ENCODE measurements around the gene TOP2B.

Gene TOP2B

GRCh38 chr3:25661694-25662437 lies 2.8 kb downstream of the TOP2B start:
- TF ChIP-seq CTCF (conservative IDR thresholded peaks at IDR 0.05; ENCODE audit: low read length) = peak; percentile 13; the same call in 1 of the 2 replicates
- H3K4me3 ChIP-seq (ENCODE audit: low read length) = peak overlapping the region; percentile 77
- DNase-seq (ENCODE audit: low read depth) = peak; percentile 15

GRCh38 chr3:25658836-25659235 lies 5.9 kb downstream of the TOP2B start:
- no peak for TF ChIP-seq CTCF (conservative IDR thresholded peaks at IDR 0.05; ENCODE audit: low read length)
- no peak for DNase-seq (ENCODE audit: low read depth)
- no peak overlapping the region for H3K4me3 ChIP-seq (ENCODE audit: low read length)

- DNase-seq (ENCODE audit: low read depth) = no peak
- TF ChIP-seq CTCF (conservative IDR thresholded peaks at IDR 0.05; ENCODE audit: low read length) = no peak
- no peak overlapping the region for H3K4me3 ChIP-seq (ENCODE audit: low read length)
Observed at GRCh38 chr3:25657293-25657692, 7.4 kb downstream of the TOP2B start.

- DNase-seq (ENCODE audit: low read depth) = no peak
- no peak overlapping the region for H3K4me3 ChIP-seq (ENCODE audit: low read length)
- no peak for TF ChIP-seq CTCF (conservative IDR thresholded peaks at IDR 0.05; ENCODE audit: low read length)
Observed at GRCh38 chr3:25655659-25656058, 9.0 kb downstream of the TOP2B start.

GRCh38 chr3:25654576-25654975 lies 10.1 kb downstream of the TOP2B start:
- no peak overlapping the region for H3K4me3 ChIP-seq (ENCODE audit: low read length)
- no peak for DNase-seq (ENCODE audit: low read depth)
- no peak for TF ChIP-seq CTCF (conservative IDR thresholded peaks at IDR 0.05; ENCODE audit: low read length)

GRCh38 chr3:25653322-25653721 lies 11.4 kb downstream of the TOP2B start:
- DNase-seq (ENCODE audit: low read depth) = no peak
- no peak for TF ChIP-seq CTCF (conservative IDR thresholded peaks at IDR 0.05; ENCODE audit: low read length)
- no peak overlapping the region for H3K4me3 ChIP-seq (ENCODE audit: low read length)

- no peak overlapping the region for H3K4me3 ChIP-seq (ENCODE audit: low read length)
- no peak for TF ChIP-seq CTCF (conservative IDR thresholded peaks at IDR 0.05; ENCODE audit: low read length)
- peak; percentile 33 for DNase-seq (ENCODE audit: low read depth)
Observed at GRCh38 chr3:25652921-25653320, 11.8 kb downstream of the TOP2B start.
